HG03457 (cell line): ENCODE measurements around the gene ODAD2.

Source experiments
- ATAC-seq: cut with Tn5 transposase; IDR thresholded peaks from one replicate; pipeline ENCODE4 v1.9.1; 2021; ENCODE audit warnings: moderate number of reproducible peaks; ENCODE audit not compliant: unreplicated experiment

ODAD2 gene

GRCh38 chr10:27779462-27780015, 219.3 kb downstream of the ODAD2 start:
- ATAC-seq, result no peak

GRCh38 chr10:27774831-27775230, 224.0 kb downstream of the ODAD2 start:
- no peak for ATAC-seq

GRCh38 chr10:27771231-27771630, 227.6 kb downstream of the ODAD2 start:
- no peak for ATAC-seq

- no peak for ATAC-seq
Measured at GRCh38 chr10:27770181-27770580, 228.7 kb downstream of the ODAD2 start.
